ENCODE measurements around the gene CTXND2.
"Not testable (repeated sequence)": the region's sequence is repeated elsewhere in the genome, so short reads cannot be mapped to it uniquely, and the experiment has no call there.

The CTXND2 gene

GRCh38 chr1:150890033-150890416, 3.1 kb downstream of the CTXND2 start:
- no peak for DNase-seq (ENCODE audit: low spot score)

GRCh38 chr1:150893336-150893913, 6.5 kb downstream of the CTXND2 start:
- DNase-seq (ENCODE audit: low spot score): no peak

- DNase-seq (ENCODE audit: low spot score): no peak
These were observed 8.7 kb downstream of the CTXND2 start for GRCh38 chr1:150895618-150896017.

GRCh38 chr1:150899795-150900194, 12.9 kb downstream of the CTXND2 start:
- DNase-seq (ENCODE audit: low spot score): not testable (repeated sequence)

- no peak for DNase-seq (ENCODE audit: low spot score)
These were observed 15.4 kb downstream of the CTXND2 start for GRCh38 chr1:150902346-150902745.

- DNase-seq (ENCODE audit: low spot score): no peak
These were observed 15.8 kb downstream of the CTXND2 start for GRCh38 chr1:150902751-150903150.

GRCh38 chr1:150905301-150905700, 18.4 kb downstream of the CTXND2 start:
- DNase-seq (ENCODE audit: low spot score): no peak

- no peak for DNase-seq (ENCODE audit: low spot score)
These were observed 19.4 kb downstream of the CTXND2 start for GRCh38 chr1:150906329-150906728.

- DNase-seq (ENCODE audit: low spot score): no peak
These were observed 19.9 kb downstream of the CTXND2 start for GRCh38 chr1:150906813-150907212.

GRCh38 chr1:150909585-150910180, 22.7 kb downstream of the CTXND2 start:
- DNase-seq (ENCODE audit: low spot score): no peak

GRCh38 chr1:150912623-150913022, 25.7 kb downstream of the CTXND2 start:
- no peak for DNase-seq (ENCODE audit: low spot score)

GRCh38 chr1:150917387-150917786, 30.5 kb downstream of the CTXND2 start:
- no peak for DNase-seq (ENCODE audit: low spot score)

GRCh38 chr1:150922519-150922975, 35.6 kb downstream of the CTXND2 start:
- DNase-seq (ENCODE audit: low spot score): peak; percentile 67

GRCh38 chr1:150925080-150925479, 38.1 kb downstream of the CTXND2 start:
- no peak for DNase-seq (ENCODE audit: low spot score)

- peak; percentile 97 for DNase-seq (ENCODE audit: low spot score)
These were observed 39.3 kb downstream of the CTXND2 start, which contains the start of gene SETDB1 for GRCh38 chr1:150926097-150926741. Gene SETDB1 (plus strand): TSS chr1:150926363. CDS start chr1:150927715, 1,352 bp downstream.

GRCh38 chr1:150927624-150928023, 40.7 kb downstream of the CTXND2 start:
- DNase-seq (ENCODE audit: low spot score): no peak

- DNase-seq (ENCODE audit: low spot score): no peak
These were observed 41.4 kb downstream of the CTXND2 start for GRCh38 chr1:150928286-150928685.

GRCh38 chr1:150928775-150929174, 41.8 kb downstream of the CTXND2 start:
- DNase-seq (ENCODE audit: low spot score): not testable (repeated sequence)

- DNase-seq (ENCODE audit: low spot score): peak; percentile 8
These were observed 44.8 kb downstream of the CTXND2 start for GRCh38 chr1:150931773-150932172.

GRCh38 chr1:150944856-150945255, 57.9 kb downstream of the CTXND2 start:
- no peak for DNase-seq (ENCODE audit: low spot score)

- no peak for DNase-seq (ENCODE audit: low spot score)
These were observed 67.8 kb downstream of the CTXND2 start for GRCh38 chr1:150954708-150955107.

GRCh38 chr1:150955280-150955679, 68.3 kb downstream of the CTXND2 start:
- no peak for DNase-seq (ENCODE audit: low spot score)

GRCh38 chr1:150957666-150958065, 70.7 kb downstream of the CTXND2 start:
- DNase-seq (ENCODE audit: low spot score): no peak

Data from cerebellar cortex (tissue), 1 donor.